K562 (cell line): ENCODE data around the gene RNF187. TPM values are rescaled to one million over a fixed set of nuclear protein-coding genes. Genes with fewer than 3 reads are reported as not detected.

Source experiments
- CBFA2T3 ChIP-seq: fragments of 450-650 bp; IDR thresholded peaks from 2 replicates; pipeline ENCODE4 v1.6.1; 2017
- CBFB ChIP-seq: sonication (generic); formaldehyde crosslinking; IDR thresholded peaks from 2 replicates; pipeline ENCODE4 v1.4.0; 2020; ENCODE audit warnings: mild to moderate bottlenecking, missing genetic modification reagents
- CBX5 ChIP-seq: IDR thresholded peaks from 2 replicates; pipeline ENCODE4 v1.6.1; 2014; ENCODE audit warnings: low read depth, borderline replicate concordance
- CCNT2 ChIP-seq: IDR thresholded peaks from 2 replicates; pipeline ENCODE4 v1.6.1; 2011; ENCODE audit warnings: borderline replicate concordance, low read depth, mild to moderate bottlenecking, moderate library complexity, mixed read lengths, low read length; ENCODE audit not compliant: insufficient read length; ENCODE audit errors: extremely low read depth
- CEBPG ChIP-seq, 3 experiments: fragments of 200-800 bp in 1 of 3; sonication (Bioruptor generic) in 1 of 3; sonication (generic) in 1 of 3; formaldehyde crosslinking in 1 of 3; IDR thresholded peaks in 2 of 3; conservative IDR thresholded peaks in 1 of 3; 2 replicates each; pipeline versions ENCODE4 v1.6.1 to v1.8.0; 2016 to 2022; ENCODE audit warnings: missing compliant biosample characterization in 2 of 3, missing genetic modification characterization in 2 of 3, mild to moderate bottlenecking in 1 of 3, missing genetic modification reagents in 1 of 3
- CXXC5 ChIP-seq: fragments of 250-450 bp; sonication (Bioruptor Pico); IDR thresholded peaks from 2 replicates; pipeline ENCODE4 v1.8.0; 2022; ENCODE audit warnings: inconsistent platforms, mild to moderate bottlenecking, moderate library complexity
- DNMT1 ChIP-seq: fragments of 450-650 bp; IDR thresholded peaks from 2 replicates; pipeline ENCODE4 v1.6.1; 2016; ENCODE audit warnings: antibody characterized with exemption, mild to moderate bottlenecking
- GMEB1 ChIP-seq: fragments of 250-450 bp; sonication (Bioruptor Pico); IDR thresholded peaks from 2 replicates; pipeline ENCODE4 v1.4.0; 2020; ENCODE audit warnings: mild to moderate bottlenecking
- HCFC1 ChIP-seq: IDR thresholded peaks from 2 replicates; pipeline ENCODE4 v1.6.1; 2012; ENCODE audit warnings: low read depth, low read length, improper control_type of control experiment
- MYC ChIP-seq, 2 experiments: fragments of 250-450 bp in 1 of 2; sonication (Bioruptor Pico) in 1 of 2; IDR thresholded peaks; 2 replicates each; pipeline versions ENCODE4 v1.5.1 to v1.6.1; 2012 to 2021; ENCODE audit warnings: low read depth in 2 of 2, borderline replicate concordance in 1 of 2, improper control_type of control experiment in 1 of 2, low read length in 1 of 2, mild to moderate bottlenecking in 1 of 2, moderate library complexity in 1 of 2
- NCOA2 ChIP-seq, 2 experiments: fragments of 450-650 bp; IDR thresholded peaks; 2 replicates each; pipeline ENCODE4 v1.6.1; 2018; ENCODE audit warnings: mild to moderate bottlenecking in 2 of 2, moderate library complexity in 1 of 2; ENCODE audit not compliant: partially characterized antibody in 2 of 2
- SRSF7 ChIP-seq: fragments of 200-400 bp; formaldehyde crosslinking; optimal IDR thresholded peaks from 2 replicates; pipeline ENCODE3; 2017; ENCODE audit warnings: mild to moderate bottlenecking, low read depth, low read length
- TRIM28 ChIP-seq: fragments of 450-650 bp; IDR thresholded peaks from 2 replicates; pipeline ENCODE4 v1.6.1; 2017
- YBX1 ChIP-seq: fragments of 450-650 bp; IDR thresholded peaks from 2 replicates; pipeline ENCODE4 v1.7.1; 2016; ENCODE audit warnings: mild to moderate bottlenecking
- ZC3H11A ChIP-seq: IDR thresholded peaks from 2 replicates; pipeline ENCODE4 v1.6.1; 2012; ENCODE audit warnings: low read depth, low read length, improper control_type of control experiment
- ZFP30 ChIP-seq: fragments of 250-450 bp; sonication (Bioruptor Pico); IDR thresholded peaks from 2 replicates; pipeline ENCODE4 v1.8.0; 2022; ENCODE audit warnings: moderate library complexity, mild to moderate bottlenecking, inconsistent platforms, borderline replicate concordance
- ZNF175 ChIP-seq: fragments of 200-800 bp; sonication (Bioruptor generic); IDR thresholded peaks from 2 replicates; pipeline ENCODE4 v1.6.1; 2016; ENCODE audit warnings: low read depth, mild to moderate bottlenecking, missing genetic modification characterization, missing compliant biosample characterization
- ZNF212 ChIP-seq: fragments of 450-650 bp; formaldehyde crosslinking; IDR thresholded peaks from 2 replicates; pipeline ENCODE4 v1.4.0; 2020; ENCODE audit warnings: mild to moderate bottlenecking
- ZNF232 ChIP-seq: sonication (generic); formaldehyde crosslinking; IDR thresholded peaks from 2 replicates; pipeline ENCODE4 v1.8.0; 2022; ENCODE audit warnings: mild to moderate bottlenecking, missing genetic modification reagents
- ZNF239 ChIP-seq: fragments of 250-450 bp; sonication (Bioruptor Pico); IDR thresholded peaks from 2 replicates; pipeline ENCODE4 v1.4.0; 2020; ENCODE audit warnings: mild to moderate bottlenecking
- ZNF76 ChIP-seq: fragments of 250-450 bp; sonication (Bioruptor Pico); IDR thresholded peaks from 2 replicates; pipeline ENCODE4 v1.4.0; 2020; ENCODE audit warnings: mild to moderate bottlenecking, moderate library complexity, borderline replicate concordance
- polyA plus RNA-seq, 8 experiments: library from polyadenylated mRNA; depleted of rRNA in 4 of 8; stranded (reverse) in 5 of 8; unstranded in 3 of 8; fragments of >200 nt; fragmentation: Nextera tagmentation in 2 of 8; fragmentation: Illumina TruSeq in 1 of 8; extraction: Ambion mirVana in 2 of 8; extraction: Trizol in 1 of 8; gene quantifications; 2 replicates each; pipeline versions ENCODE4 v1.2.1 to v1.2.3, GENCODE V29; 2011 to 2014; ENCODE audit warnings: inconsistent platforms in 1 of 8, missing spikeins in 1 of 8
- total RNA-seq, 7 experiments: library from RNA; depleted of rRNA in 6 of 7; stranded (reverse); fragments of >200 nt in 6 of 7; fragmentation: Illumina TruSeq in 2 of 7; extraction: Trizol in 2 of 7; gene quantifications; 2 replicates each; pipeline versions ENCODE4 v1.2.1 to v1.2.3, GENCODE V29; 2011 to 2021; ENCODE audit warnings: low replicate concordance in 1 of 7
- TF ChIP-seq, protein P1 (sequence below): sonication (generic); formaldehyde crosslinking; IDR thresholded peaks from 2 replicates; pipeline ENCODE4 v1.8.1; 2023; ENCODE audit warnings: mild to moderate bottlenecking, missing genetic modification reagents
- TF ChIP-seq, protein P2 (sequence below): sonication (generic); formaldehyde crosslinking; IDR thresholded peaks from 2 replicates; pipeline ENCODE4 v1.4.0; 2020; ENCODE audit warnings: mild to moderate bottlenecking, missing genetic modification reagents

Gene RNF187
- total and polyA plus RNA-seq, 9 of the 15 experiments (the other 6 are each of a cell fraction or from before 2014, with no cell fraction given), result 2.3 to 119 (median 41.9) TPM

DNA sequence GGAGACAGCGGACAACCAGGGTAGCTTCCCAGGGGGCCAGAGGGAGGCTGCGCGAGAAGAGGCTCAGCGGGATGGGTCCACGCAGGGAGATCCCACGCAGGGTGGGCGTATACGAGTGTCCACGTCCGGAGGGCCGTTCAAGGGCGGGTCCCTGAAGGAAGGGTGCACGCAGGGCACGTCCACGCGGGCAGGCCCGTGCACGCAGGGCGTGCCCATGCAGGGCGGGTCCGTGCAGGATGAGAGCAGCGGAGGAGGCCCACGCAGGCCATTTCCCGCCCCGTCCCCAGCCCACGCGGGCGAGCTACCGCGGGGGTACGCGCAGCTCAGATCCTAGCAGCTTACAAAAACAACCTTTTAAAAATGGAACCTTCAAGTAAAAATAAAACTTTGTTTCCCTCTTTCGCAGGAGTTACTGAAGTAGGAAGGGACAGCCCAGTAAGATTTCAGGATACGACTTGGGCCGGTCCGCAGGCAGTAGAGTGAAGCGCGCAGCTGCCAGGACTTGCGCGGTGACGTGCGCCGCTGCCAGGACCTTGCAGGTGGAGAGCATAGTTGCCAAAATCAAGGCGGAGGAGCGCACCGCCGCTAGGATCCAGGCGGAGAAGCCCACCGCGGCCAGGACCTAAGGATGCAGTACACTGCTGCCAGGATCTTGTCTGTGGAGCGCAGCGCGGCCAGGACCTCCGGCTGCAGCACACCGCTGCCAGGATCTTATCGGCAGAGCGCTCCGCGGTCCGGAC, 416 bp upstream of the RNF187 start (continued):
- TF ChIP-seq GMEB1 (CRISPR knock-in tag), result peak; percentile 96
- no peak for TF ChIP-seq ZFP30 (CRISPR knock-in tag)
- TF ChIP-seq ZNF212 (CRISPR knock-in tag), result no peak
- no peak; the same call in none of the 2 replicates for TF ChIP-seq MYC (IDR thresholded peaks at IDR 0.05; ENCODE audit: low read depth, low read length)
- peak; percentile 97 for TF ChIP-seq MYC (CRISPR knock-in tag; IDR thresholded peaks at IDR 0.05; ENCODE audit: borderline replicate concordance, low read depth)
- TF ChIP-seq, protein P1, sequence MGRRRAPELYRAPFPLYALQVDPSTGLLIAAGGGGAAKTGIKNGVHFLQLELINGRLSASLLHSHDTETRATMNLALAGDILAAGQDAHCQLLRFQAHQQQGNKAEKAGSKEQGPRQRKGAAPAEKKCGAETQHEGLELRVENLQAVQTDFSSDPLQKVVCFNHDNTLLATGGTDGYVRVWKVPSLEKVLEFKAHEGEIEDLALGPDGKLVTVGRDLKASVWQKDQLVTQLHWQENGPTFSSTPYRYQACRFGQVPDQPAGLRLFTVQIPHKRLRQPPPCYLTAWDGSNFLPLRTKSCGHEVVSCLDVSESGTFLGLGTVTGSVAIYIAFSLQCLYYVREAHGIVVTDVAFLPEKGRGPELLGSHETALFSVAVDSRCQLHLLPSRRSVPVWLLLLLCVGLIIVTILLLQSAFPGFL (CRISPR knock-in tag), result no peak
- no peak for TF ChIP-seq DNMT1
- peak; percentile 77 for TF ChIP-seq ZNF175 (CRISPR knock-in tag)
- TF ChIP-seq CBFA2T3, result peak; percentile 3; the same call in 1 of the 2 replicates
- peak; percentile 40 for TF ChIP-seq CCNT2
- TF ChIP-seq, protein P2, sequence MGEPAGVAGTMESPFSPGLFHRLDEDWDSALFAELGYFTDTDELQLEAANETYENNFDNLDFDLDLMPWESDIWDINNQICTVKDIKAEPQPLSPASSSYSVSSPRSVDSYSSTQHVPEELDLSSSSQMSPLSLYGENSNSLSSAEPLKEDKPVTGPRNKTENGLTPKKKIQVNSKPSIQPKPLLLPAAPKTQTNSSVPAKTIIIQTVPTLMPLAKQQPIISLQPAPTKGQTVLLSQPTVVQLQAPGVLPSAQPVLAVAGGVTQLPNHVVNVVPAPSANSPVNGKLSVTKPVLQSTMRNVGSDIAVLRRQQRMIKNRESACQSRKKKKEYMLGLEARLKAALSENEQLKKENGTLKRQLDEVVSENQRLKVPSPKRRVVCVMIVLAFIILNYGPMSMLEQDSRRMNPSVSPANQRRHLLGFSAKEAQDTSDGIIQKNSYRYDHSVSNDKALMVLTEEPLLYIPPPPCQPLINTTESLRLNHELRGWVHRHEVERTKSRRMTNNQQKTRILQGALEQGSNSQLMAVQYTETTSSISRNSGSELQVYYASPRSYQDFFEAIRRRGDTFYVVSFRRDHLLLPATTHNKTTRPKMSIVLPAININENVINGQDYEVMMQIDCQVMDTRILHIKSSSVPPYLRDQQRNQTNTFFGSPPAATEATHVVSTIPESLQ (CRISPR knock-in tag), result peak; percentile 96
- 0 out of 2 replicates have a peak, but pooled peaks have one; percentile 4 for TF ChIP-seq CEBPG (CRISPR knock-in tag; IDR thresholded peaks at IDR 0.05)
- no peak for TF ChIP-seq CEBPG (tag; conservative IDR thresholded peaks at IDR 0.05 in 1 of 2, IDR thresholded peaks at IDR 0.05 in 1 of 2)
- peak; percentile 63; the same call in 1 of the 2 replicates for TF ChIP-seq CBX5
- no peak for TF ChIP-seq ZC3H11A
- TF ChIP-seq CXXC5 (CRISPR knock-in tag), result peak; percentile 98
- TF ChIP-seq NCOA2 (IDR thresholded peaks at IDR 0.05; ENCODE audit: partially characterized antibody in 2 of 2), result no peak
- TF ChIP-seq ZNF232 (CRISPR knock-in tag), result peak; percentile 96
- no peak for TF ChIP-seq ZNF76 (CRISPR knock-in tag)
- TF ChIP-seq CBFB (CRISPR knock-in tag), result peak; percentile 95
- no peak for TF ChIP-seq SRSF7
- TF ChIP-seq YBX1, result no peak
- TF ChIP-seq TRIM28, result peak; percentile 94
- TF ChIP-seq ZNF239 (CRISPR knock-in tag), result no peak
- peak; percentile 51; the same call in 1 of the 2 replicates for TF ChIP-seq HCFC1
